ENCODE results near the gene WNT11.

Gene WNT11

DNA sequence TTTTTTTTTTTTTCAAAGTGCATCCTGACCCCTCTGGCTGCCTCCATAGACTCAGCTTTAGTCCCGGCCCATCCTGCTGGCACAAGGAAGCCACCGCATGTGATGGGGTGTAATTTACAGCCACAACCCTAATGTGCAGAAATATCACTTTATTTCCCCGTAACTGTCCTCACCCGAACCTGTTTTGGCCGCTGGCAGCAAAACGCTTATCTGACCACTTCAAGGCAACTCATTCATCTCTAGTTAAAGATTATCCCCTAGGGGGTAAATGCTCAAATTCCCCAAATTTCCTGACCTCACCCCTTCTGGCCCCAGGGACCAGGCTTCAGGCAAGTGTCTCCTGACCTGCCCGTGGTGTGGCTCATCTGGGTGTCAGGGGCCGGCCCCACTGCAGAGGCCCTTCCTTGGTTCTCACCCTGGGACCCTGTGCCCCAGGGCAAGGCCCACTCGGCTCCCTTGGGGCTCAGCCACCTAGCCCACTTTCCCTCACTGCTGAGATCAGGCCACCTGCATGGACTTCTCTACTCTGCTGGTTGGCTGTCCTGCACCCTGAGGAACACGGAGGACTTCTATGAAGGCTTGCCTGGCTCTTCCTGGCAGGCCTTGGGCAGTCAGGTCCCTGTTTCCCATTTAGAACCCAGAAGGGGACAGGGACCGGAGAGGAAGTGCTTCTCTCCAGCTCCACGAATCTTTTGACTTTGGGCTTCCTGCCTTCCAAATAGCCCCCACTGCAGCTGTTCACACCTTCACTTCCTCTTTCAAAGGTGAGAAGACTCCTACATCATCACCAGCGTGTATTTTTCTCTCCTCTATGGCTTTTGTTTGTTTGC is 53.3 kb downstream of the WNT11 start:
- POLR2A ChIA-PET, result interaction anchor here (1.0 to 1.3 kb wide), 2 partner anchors 256 to 430 kb away, joined by 3 to 5 read pairs; no protein-coding TSS in a partner anchor
- TF ChIP-seq ZNF384 (IDR thresholded peaks at IDR 0.05) (no peak), SP1 (IDR thresholded peaks at IDR 0.05) (no peak), HDGF (IDR thresholded peaks at IDR 0.05; ENCODE audit: borderline replicate concordance) (no peak), LEF1 (IDR thresholded peaks at IDR 0.05; ENCODE audit: borderline replicate concordance) (no peak), BHLHE40 (IDR thresholded peaks at IDR 0.05; ENCODE audit: borderline replicate concordance) (no peak)
- TF ChIP-seq, protein P1, sequence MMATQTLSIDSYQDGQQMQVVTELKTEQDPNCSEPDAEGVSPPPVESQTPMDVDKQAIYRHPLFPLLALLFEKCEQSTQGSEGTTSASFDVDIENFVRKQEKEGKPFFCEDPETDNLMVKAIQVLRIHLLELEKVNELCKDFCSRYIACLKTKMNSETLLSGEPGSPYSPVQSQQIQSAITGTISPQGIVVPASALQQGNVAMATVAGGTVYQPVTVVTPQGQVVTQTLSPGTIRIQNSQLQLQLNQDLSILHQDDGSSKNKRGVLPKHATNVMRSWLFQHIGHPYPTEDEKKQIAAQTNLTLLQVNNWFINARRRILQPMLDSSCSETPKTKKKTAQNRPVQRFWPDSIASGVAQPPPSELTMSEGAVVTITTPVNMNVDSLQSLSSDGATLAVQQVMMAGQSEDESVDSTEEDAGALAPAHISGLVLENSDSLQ (IDR thresholded peaks at IDR 0.05), result no peak
- no peak for DNase-seq (ENCODE audit: extremely low spot score)
- CTCF ChIA-PET, result interaction anchor here (0.6 to 1.6 kb wide), 16 partner anchors 8 to 351 kb away, joined by 3 to 35 read pairs (median 4); no protein-coding TSS in a partner anchor

GRCh38 chr11:76152086-76152681 is 54.1 kb downstream of the WNT11 start:
- peak; percentile 83 for TF ChIP-seq L3MBTL2 (conservative IDR thresholded peaks at IDR 0.05)
- no peak for TF ChIP-seq NFRKB (IDR thresholded peaks at IDR 0.05)
- peak; percentile 90 for DNase-seq (ENCODE audit: extremely low spot score)
- ChIA-PET POLR2A (interaction anchor here (1.0 to 1.3 kb wide), 2 partner anchors 255 to 429 kb away, joined by 3 to 5 read pairs; no protein-coding TSS in a partner anchor), CTCF (interaction anchor here (0.5 to 1.6 kb wide), 25 partner anchors 8 to 350 kb away, joined by 3 to 35 read pairs (median 4); no protein-coding TSS in a partner anchor)

DNA sequence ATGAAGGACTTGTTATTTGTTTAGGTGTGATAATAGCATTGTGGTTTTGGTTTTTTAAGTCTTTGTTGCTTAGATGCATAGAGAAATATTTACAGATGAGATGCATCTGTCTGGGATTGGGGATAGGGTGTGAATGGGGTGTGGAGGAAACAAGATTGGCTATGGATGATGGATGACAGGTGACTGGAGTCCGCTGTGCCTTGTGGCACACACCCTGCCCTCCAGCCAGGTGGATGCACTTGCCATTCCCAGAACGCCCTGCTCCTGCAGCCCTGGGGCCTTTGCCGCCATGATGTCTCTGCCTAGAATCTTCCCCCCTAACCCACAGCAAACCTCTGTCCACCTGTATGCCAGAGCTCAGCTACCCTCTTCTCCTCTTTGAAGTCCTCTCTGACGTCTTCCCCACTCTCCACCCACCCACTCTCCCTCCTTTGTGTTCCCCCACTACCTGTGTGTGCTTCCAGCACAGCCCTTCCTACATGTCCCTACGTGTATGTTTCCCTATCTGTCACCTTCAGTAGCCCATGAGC is 54.7 kb downstream of the WNT11 start:
- CTCF ChIA-PET, result interaction anchor here (0.5 to 1.6 kb wide), 25 partner anchors 9 to 350 kb away, joined by 3 to 35 read pairs (median 4); no protein-coding TSS in a partner anchor
- TF ChIP-seq SUZ12 (IDR thresholded peaks at IDR 0.05), result no peak
- TF ChIP-seq NFRKB (IDR thresholded peaks at IDR 0.05), result no peak
- TF ChIP-seq ARNT (IDR thresholded peaks at IDR 0.05), result no peak
- TF ChIP-seq BHLHE40 (IDR thresholded peaks at IDR 0.05; ENCODE audit: borderline replicate concordance), result no peak
- TF ChIP-seq TARDBP (IDR thresholded peaks at IDR 0.05), result no peak
- TF ChIP-seq FOXA1 (IDR thresholded peaks at IDR 0.05), result no peak
- no peak for TF ChIP-seq CTBP1 (IDR thresholded peaks at IDR 0.05; ENCODE audit: borderline replicate concordance)
- no peak for TF ChIP-seq HDGF (IDR thresholded peaks at IDR 0.05; ENCODE audit: borderline replicate concordance)
- no peak for TF ChIP-seq L3MBTL2 (conservative IDR thresholded peaks at IDR 0.05)
- no peak for TF ChIP-seq SP1 (IDR thresholded peaks at IDR 0.05)
- no peak for DNase-seq (ENCODE audit: extremely low spot score)
- POLR2A ChIA-PET, result interaction anchor here (1.3 kb wide), 1 partner anchor 254 kb away, joined by 5 read pairs; no protein-coding TSS in a partner anchor

- TF ChIP-seq ZNF384 (IDR thresholded peaks at IDR 0.05) (no peak), L3MBTL2 (conservative IDR thresholded peaks at IDR 0.05) (no peak), FOXA1 (IDR thresholded peaks at IDR 0.05) (no peak), NFRKB (IDR thresholded peaks at IDR 0.05) (no peak), HDGF (IDR thresholded peaks at IDR 0.05; ENCODE audit: borderline replicate concordance) (no peak), FOXK2 (IDR thresholded peaks at IDR 0.05) (no peak), SP1 (IDR thresholded peaks at IDR 0.05) (no peak), ELF4 (IDR thresholded peaks at IDR 0.05) (no peak), CTBP1 (IDR thresholded peaks at IDR 0.05; ENCODE audit: borderline replicate concordance) (no peak), TARDBP (IDR thresholded peaks at IDR 0.05) (no peak)
- POLR2A ChIA-PET, result no interaction called here
- CTCF ChIA-PET, result interaction anchor here (0.6 to 1.5 kb wide), 3 partner anchors 162 to 253 kb away, joined by 3 to 4 read pairs (median 3); no protein-coding TSS in a partner anchor
Observed at GRCh38 chr11:76150141-76150540, 56.2 kb downstream of the WNT11 start.

GRCh38 chr11:76149713-76150112 is 56.6 kb downstream of the WNT11 start:
- ChIA-PET POLR2A (no interaction called here), CTCF (interaction anchor here (0.6 to 1.5 kb wide), 3 partner anchors 162 to 253 kb away, joined by 3 to 4 read pairs (median 3); no protein-coding TSS in a partner anchor)
- TF ChIP-seq SUZ12 (IDR thresholded peaks at IDR 0.05) (no peak), SP1 (IDR thresholded peaks at IDR 0.05) (no peak), ZNF384 (IDR thresholded peaks at IDR 0.05) (no peak), ELF4 (IDR thresholded peaks at IDR 0.05) (no peak), FOXA1 (IDR thresholded peaks at IDR 0.05) (no peak), TARDBP (IDR thresholded peaks at IDR 0.05) (no peak), HDGF (IDR thresholded peaks at IDR 0.05; ENCODE audit: borderline replicate concordance) (no peak), FOXM1 (IDR thresholded peaks at IDR 0.05; ENCODE audit: borderline replicate concordance) (no peak), LEF1 (IDR thresholded peaks at IDR 0.05; ENCODE audit: borderline replicate concordance) (no peak), CTBP1 (IDR thresholded peaks at IDR 0.05; ENCODE audit: borderline replicate concordance) (no peak), ARNT (IDR thresholded peaks at IDR 0.05) (no peak), FOXK2 (IDR thresholded peaks at IDR 0.05) (no peak), BHLHE40 (IDR thresholded peaks at IDR 0.05; ENCODE audit: borderline replicate concordance) (no peak), L3MBTL2 (conservative IDR thresholded peaks at IDR 0.05) (no peak), NFRKB (IDR thresholded peaks at IDR 0.05) (no peak)
- TF ChIP-seq, protein P1 (IDR thresholded peaks at IDR 0.05), result no peak
- no peak for DNase-seq (ENCODE audit: extremely low spot score)

More at GRCh38 chr11:76150141-76150540, 56.2 kb downstream of the WNT11 start:
- no peak for DNase-seq (ENCODE audit: extremely low spot score)

- no peak for TF ChIP-seq BHLHE40 (IDR thresholded peaks at IDR 0.05; ENCODE audit: borderline replicate concordance)
- TF ChIP-seq SUZ12 (IDR thresholded peaks at IDR 0.05), result no peak
- no peak for TF ChIP-seq SP1 (IDR thresholded peaks at IDR 0.05)
- TF ChIP-seq L3MBTL2 (conservative IDR thresholded peaks at IDR 0.05), result no peak
- no peak for TF ChIP-seq FOXK2 (IDR thresholded peaks at IDR 0.05)
- TF ChIP-seq FOXA1 (IDR thresholded peaks at IDR 0.05), result no peak
- TF ChIP-seq ZNF384 (IDR thresholded peaks at IDR 0.05), result no peak
- TF ChIP-seq LEF1 (IDR thresholded peaks at IDR 0.05; ENCODE audit: borderline replicate concordance), result no peak
- no peak for TF ChIP-seq ELF4 (IDR thresholded peaks at IDR 0.05)
- DNase-seq (ENCODE audit: extremely low spot score), result no peak
- ChIA-PET CTCF (interaction anchor here (1.5 kb wide), 1 partner anchor 252 kb away, joined by 3 read pairs; no protein-coding TSS in a partner anchor), POLR2A (no interaction called here)
Observed at GRCh38 chr11:76148941-76149613, 57.2 kb downstream of the WNT11 start.

All from HEK293T (cell line).